Body of pancreas (tissue), 4 donors: Measurements from ENCODE around the gene NPAS2. TPM values are rescaled to one million over a fixed set of nuclear protein-coding genes. Genes with fewer than 3 reads are reported as not detected.

Experiments
- ATAC-seq: fragments of 150-250 bp; one replicate; pipeline ENCODE4 v1.9.1; 2016
- DNase-seq, 4 donors: peaks; one replicate each; pipeline ENCODE4 v3.0.0-alpha.2; 2019
- H3K27ac ChIP-seq, 4 donors: fragments of 200-600 bp; sonication (generic); 1 replicate in 3 of 4; 2 replicates in 1 of 4; pipeline versions ENCODE4 v1.5.1 to v1.6.1; 2016 to 2019; ENCODE audit warnings: mild to moderate bottlenecking in 1 of 4, mixed read lengths in 1 of 4, moderate library complexity in 1 of 4
- H3K27me3 ChIP-seq, 2 donors: fragments of 200-600 bp; sonication (generic); one replicate each; pipeline ENCODE4 v1.6.0; 2016; ENCODE audit warnings: mild to moderate bottlenecking in 1 of 2
- H3K36me3 ChIP-seq, 2 donors: fragments of 200-600 bp; sonication (generic); replicated peaks in 1 of 2; 2 replicates each; pipeline ENCODE4 v1.5.1; 2016; ENCODE audit warnings: low read depth in 2 of 2; ENCODE audit not compliant: insufficient read depth in 1 of 2
- H3K4me1 ChIP-seq: fragments of 200-600 bp; sonication (generic); one replicate; pipeline ENCODE4 v1.6.0; 2016
- H3K4me3 ChIP-seq, 2 donors: fragments of 200-600 bp; sonication (generic); 1 replicate in 1 of 2; 2 replicates in 1 of 2; pipeline ENCODE4 v1.5.1; 2016 to 2019
- H3K9me3 ChIP-seq, 3 donors: fragments of 200-600 bp; sonication (generic); 1 replicate in 2 of 3; 2 replicates in 1 of 3; pipeline ENCODE4 v1.5.1; 2016
- POLR2A ChIP-seq, 3 donors: fragments of 450-650 bp; IDR thresholded peaks; one replicate each; pipeline ENCODE4 v1.6.1; 2016; ENCODE audit warnings: antibody characterized with exemption in 3 of 3, mild to moderate bottlenecking in 2 of 3
- WGBS, 2 donors: methylation state at CpG; one replicate each; pipeline ENCODE4 v1.1.5; 2017; 5-methylcytosine and 5-hydroxymethylcytosine counted together
- intact Hi-C: fragments of 100-400 bp; cut with DNase I; formaldehyde crosslinking; loops from one replicate; pipeline ENCODE4 v1.15.1; 2023
- total RNA-seq, 2 donors: library from RNA; depleted of rRNA; stranded (reverse); fragments of >200 nt; gene quantifications; one replicate each; pipeline ENCODE4 v1.1.0, GENCODE V29; 2016
- TF ChIP-seq, protein P1 (sequence below), 7 experiments: fragments of 450-650 bp in 4 of 7; fragments of 200-600 bp in 3 of 7; sonication (generic) in 3 of 7; IDR thresholded peaks; one replicate each; pipeline ENCODE4 v1.5.1; 2016 to 2019; ENCODE audit warnings: antibody characterized with exemption in 7 of 7

NPAS2 gene
- total RNA-seq, 2 donors from 2014 or later, result 32.7 to 51.7 TPM

DNA sequence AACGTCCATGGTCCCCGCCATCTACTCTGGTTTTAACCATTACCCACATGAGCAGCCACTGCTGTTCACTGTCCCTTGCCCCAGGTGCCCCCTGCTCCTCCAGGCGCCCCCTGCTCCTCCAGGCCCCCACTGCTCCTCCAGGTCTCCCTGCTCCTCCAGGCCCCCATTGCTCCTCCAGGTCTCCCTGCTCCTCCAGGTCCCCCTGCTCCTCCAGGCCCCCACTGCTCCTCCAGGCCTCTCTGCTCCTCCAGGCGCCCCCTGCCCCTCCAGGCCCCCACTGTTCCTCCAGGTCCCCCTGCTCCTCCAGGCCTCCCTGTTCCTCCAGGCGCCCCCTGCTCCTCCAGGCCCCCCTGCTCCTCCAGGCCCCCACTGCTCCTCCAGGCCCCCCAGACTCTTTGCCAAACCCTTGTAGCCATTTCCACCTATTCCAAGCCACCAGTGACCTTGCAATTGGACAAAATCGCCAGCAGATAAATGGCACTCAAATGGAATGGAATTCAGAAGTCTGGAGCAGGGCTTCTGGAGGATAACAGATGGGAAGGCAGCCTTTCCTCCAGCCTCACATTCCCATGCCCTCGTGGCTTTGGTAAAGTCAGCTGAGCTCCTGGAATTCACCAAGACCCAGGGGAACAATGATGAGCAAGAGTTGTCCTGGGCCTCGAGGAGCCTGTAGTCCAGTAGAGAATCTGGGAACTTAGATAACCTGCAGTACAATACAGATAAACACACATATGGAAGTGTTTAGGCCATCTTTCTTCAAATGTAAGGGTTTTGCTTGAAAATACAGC, 168.9 kb downstream of the NPAS2 start:
- Histone ChIP-seq H3K36me3 (peaks cover 0 to 6% of the 10 kb centered on the region in 2 donors), H3K4me3 (no peak overlapping the region)

DNA sequence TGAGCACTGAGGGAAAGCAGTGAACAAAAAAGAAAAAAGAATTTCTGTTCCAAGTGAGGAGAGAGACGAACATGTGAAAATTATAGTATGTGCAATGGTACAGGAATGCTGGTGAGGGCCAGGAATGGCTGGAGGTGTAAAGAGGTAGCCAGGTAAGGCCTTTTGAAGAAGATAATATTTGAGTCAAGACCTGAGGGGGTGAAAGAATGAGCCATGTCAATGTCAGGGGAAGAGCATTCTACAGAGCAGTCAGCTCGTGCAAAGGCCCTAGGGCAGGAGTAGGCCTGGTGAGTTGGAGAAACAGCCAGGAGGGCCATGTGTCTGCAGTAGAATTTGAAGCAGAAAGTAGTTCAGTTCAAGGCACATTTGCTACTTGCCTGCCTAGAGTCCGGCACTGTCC, 169.7 kb downstream of the NPAS2 start:
- peaks cover 0 to 6% of the 10 kb centered on the region in 2 donors for H3K36me3 ChIP-seq
- ATAC-seq (no peak), DNase-seq (no peak)
- no peaks in the 10 kb centered on the region for H3K4me1 ChIP-seq
- no peaks in the 10 kb centered on the region for H3K27me3 ChIP-seq
- WGBS, 2 donors, result 92 to 94% methylated on average over 3 of the region's 3 CpGs
- H3K9me3 ChIP-seq, result no peaks in the 10 kb centered on the region
- H3K4me3 ChIP-seq, result no peak overlapping the region
- intact Hi-C loops, result loop anchor here (5.0 kb wide), 2 partner anchors 47 to 377 kb away; no protein-coding TSS in a partner anchor
- no peak overlapping the region for H3K27ac ChIP-seq
- TF ChIP-seq, protein P1, sequence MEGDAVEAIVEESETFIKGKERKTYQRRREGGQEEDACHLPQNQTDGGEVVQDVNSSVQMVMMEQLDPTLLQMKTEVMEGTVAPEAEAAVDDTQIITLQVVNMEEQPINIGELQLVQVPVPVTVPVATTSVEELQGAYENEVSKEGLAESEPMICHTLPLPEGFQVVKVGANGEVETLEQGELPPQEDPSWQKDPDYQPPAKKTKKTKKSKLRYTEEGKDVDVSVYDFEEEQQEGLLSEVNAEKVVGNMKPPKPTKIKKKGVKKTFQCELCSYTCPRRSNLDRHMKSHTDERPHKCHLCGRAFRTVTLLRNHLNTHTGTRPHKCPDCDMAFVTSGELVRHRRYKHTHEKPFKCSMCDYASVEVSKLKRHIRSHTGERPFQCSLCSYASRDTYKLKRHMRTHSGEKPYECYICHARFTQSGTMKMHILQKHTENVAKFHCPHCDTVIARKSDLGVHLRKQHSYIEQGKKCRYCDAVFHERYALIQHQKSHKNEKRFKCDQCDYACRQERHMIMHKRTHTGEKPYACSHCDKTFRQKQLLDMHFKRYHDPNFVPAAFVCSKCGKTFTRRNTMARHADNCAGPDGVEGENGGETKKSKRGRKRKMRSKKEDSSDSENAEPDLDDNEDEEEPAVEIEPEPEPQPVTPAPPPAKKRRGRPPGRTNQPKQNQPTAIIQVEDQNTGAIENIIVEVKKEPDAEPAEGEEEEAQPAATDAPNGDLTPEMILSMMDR (IDR thresholded peaks at IDR 0.05), result no peak
- TF ChIP-seq POLR2A (IDR thresholded peaks at IDR 0.05), result no peak

More for the DNA sequence above, 168.9 kb downstream of the NPAS2 start:
- Histone ChIP-seq H3K27me3 (no peaks in the 10 kb centered on the region), H3K9me3 (no peaks in the 10 kb centered on the region), H3K27ac (no peak overlapping the region), H3K4me1 (no peaks in the 10 kb centered on the region)
- TF ChIP-seq POLR2A (IDR thresholded peaks at IDR 0.05), result no peak
- TF ChIP-seq, protein P1 (IDR thresholded peaks at IDR 0.05), result no peak
- ATAC-seq, result no peak
- 74 to 78% methylated on average over 8 of the region's 8 CpGs for WGBS, 2 donors
- intact Hi-C loops, result loop anchor here (5.0 kb wide), 2 partner anchors 47 to 377 kb away; no protein-coding TSS in a partner anchor
- no peak for DNase-seq

DNA sequence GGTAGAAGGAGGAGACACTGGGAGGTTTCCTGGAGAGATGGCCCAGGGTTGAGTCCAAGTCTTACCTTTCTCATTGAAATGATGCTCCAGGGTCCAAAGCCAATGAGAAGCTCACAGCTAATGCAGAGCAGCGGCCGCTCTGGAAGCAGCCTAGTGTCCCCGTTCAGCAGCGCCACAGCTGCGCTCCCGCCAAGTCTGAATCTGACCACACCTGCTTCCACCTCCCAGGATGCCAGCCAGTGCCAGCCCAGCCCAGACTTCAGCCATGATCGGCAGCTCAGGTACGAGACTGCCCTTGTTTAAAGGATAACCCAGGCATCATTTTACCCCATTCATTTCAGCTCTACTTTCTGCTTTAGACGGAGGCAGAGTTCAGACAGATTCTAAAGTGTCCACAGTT, 170.2 kb downstream of the NPAS2 start:
- peaks cover 0 to 8% of the 10 kb centered on the region in 2 donors for H3K36me3 ChIP-seq
- intact Hi-C loops, result no loop called here
- ATAC-seq, result no peak
- 94 to 96% methylated on average over 9 of the region's 9 CpGs for WGBS, 2 donors
- H3K27ac ChIP-seq, result no peak overlapping the region
- no peak overlapping the region for H3K4me3 ChIP-seq
- no peaks in the 10 kb centered on the region for H3K27me3 ChIP-seq
- no peaks in the 10 kb centered on the region for H3K4me1 ChIP-seq
- TF ChIP-seq, protein P1 (IDR thresholded peaks at IDR 0.05), result no peak
- no peak for TF ChIP-seq POLR2A (IDR thresholded peaks at IDR 0.05)
- no peaks in the 10 kb centered on the region for H3K9me3 ChIP-seq
- DNase-seq, result no peak

DNA sequence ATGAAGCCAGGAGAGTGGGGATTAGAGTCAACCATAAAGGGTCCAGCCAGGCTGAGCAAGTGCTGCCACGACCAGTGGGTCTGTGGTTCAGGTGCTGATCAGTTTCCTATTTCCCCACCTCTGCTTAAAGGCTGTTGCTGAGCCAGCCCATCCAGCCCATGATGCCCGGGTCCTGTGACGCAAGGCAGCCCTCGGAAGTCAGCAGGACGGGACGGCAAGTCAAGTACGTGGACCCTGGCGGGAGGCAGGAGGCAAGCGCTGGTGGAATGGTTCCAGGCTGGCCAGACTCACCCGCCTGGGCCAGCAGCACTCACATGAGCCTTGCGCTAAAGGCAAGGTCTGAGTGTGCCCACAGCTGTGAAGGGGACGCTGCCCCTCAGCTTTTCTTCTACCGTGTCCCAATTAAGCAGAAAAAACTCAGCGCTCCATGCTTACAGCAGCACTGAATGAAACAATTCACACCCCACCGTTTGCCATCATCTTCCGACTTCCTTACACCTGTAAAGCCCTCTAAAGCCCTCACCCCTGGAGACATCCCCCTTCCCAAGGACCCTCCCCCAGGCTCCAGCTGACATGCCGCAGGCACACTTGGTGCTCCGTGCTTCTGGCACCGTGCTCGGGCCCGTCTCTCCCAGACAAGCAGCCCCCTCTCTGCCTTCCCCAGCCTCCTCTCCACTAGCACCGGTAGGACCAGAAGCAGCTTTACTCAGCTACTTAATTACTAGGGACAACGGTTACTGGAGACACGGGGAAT, 170.9 kb downstream of the NPAS2 start:
- no peaks in the 10 kb centered on the region for H3K4me1 ChIP-seq
- no peaks in the 10 kb centered on the region for H3K27me3 ChIP-seq
- intact Hi-C loops, result no loop called here
- H3K9me3 ChIP-seq, result no peaks in the 10 kb centered on the region
- no peak for TF ChIP-seq POLR2A (IDR thresholded peaks at IDR 0.05)
- TF ChIP-seq, protein P1 (IDR thresholded peaks at IDR 0.05), result no peak
- ATAC-seq, result no peak
- no peak for DNase-seq
- H3K4me3 ChIP-seq, result no peak overlapping the region
- 85 to 93% methylated on average over 22 to 24 of the region's 24 CpGs for WGBS, 2 donors
- peaks cover 0 to 14% of the 10 kb centered on the region in 2 donors for H3K36me3 ChIP-seq
- no peak overlapping the region for H3K27ac ChIP-seq
